Measurements from ENCODE around the gene RBM23. TPM values are rescaled to one million over a fixed set of nuclear protein-coding genes. Genes with fewer than 3 reads are reported as not detected.

RBM23 gene
- total and polyA plus RNA-seq, 2 donors (not counting 3 experiments of a cell fraction or from before 2014, with no cell fraction given), result 67.7 to 68.9 TPM

DNA sequence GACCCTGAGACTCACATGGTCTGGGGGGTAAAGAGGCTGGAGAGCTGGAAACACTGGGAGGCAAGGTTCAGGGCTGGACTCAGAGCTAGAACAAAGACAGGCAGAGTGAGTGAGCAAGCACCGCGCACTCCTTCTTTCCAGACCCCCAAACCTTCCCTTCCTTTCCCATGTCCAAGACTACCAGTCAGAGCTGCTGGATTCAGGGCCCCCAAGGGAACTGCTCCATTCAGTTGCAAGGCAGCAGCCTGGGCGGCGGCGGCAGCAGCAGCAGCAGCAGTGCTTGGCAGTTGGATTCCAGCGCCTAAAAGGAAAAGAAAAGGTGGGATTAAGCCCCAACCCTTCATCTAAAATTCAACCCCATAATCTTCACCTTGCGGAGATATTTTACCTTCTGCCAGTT, 17.1 kb downstream of the RBM23 start:
- POLR2A ChIA-PET, result interaction anchor here (0.7 to 0.9 kb wide), 2 partner anchors 17 to 142 kb away, joined by 3 to 7 read pairs; partner anchors contain the start of gene RBM23

More for the DNA sequence above, 17.1 kb downstream of the RBM23 start:
- Histone ChIP-seq H3K79me2 (ENCODE audit: control insufficient read depth, insufficient read depth, low read length) (no peaks in the 10 kb centered on the region), H3K9ac (replicated peaks; ENCODE audit: extremely low read depth, insufficient read depth, low read length) (no peak overlapping the region), H3K9me1 (replicated peaks; ENCODE audit: control insufficient read depth, extremely low read depth, insufficient read depth, low read length) (no peaks in the 10 kb centered on the region), H3K4me1 (ENCODE audit: control insufficient read depth, extremely low read depth, insufficient read depth, low read length) (no peaks in the 10 kb centered on the region), H3K36me3 (ENCODE audit: control insufficient read depth in 2 of 2, extremely low read depth in 1 of 2, insufficient read depth in 2 of 2, low read length in 2 of 2) (peaks cover 32 to 39% of the 10 kb centered on the region in 2 experiments), H2AFZ (ENCODE audit: low read depth, low read length) (no peak overlapping the region), H3K4me3 (replicated peaks in 1 of 3; ENCODE audit: insufficient read depth in 1 of 3, low read depth in 1 of 3, low read length in 3 of 3) (no peak overlapping the region), H4K20me1 (replicated peaks; ENCODE audit: control insufficient read depth, extremely low read depth, insufficient read depth, low read length) (no peaks in the 10 kb centered on the region), H3K9me3 (replicated peaks; ENCODE audit: control insufficient read depth, insufficient read depth, low read length) (no peaks in the 10 kb centered on the region), H3K27me3 (ENCODE audit: control insufficient read depth in 2 of 2, insufficient read depth in 2 of 2, low read length in 2 of 2) (no peaks in the 10 kb centered on the region), H3K27ac (ENCODE audit: insufficient read depth, low read depth, low read length) (no peak overlapping the region), H3K4me2 (ENCODE audit: insufficient read depth, low read length) (no peak overlapping the region)
- TF ChIP-seq, protein P1, sequence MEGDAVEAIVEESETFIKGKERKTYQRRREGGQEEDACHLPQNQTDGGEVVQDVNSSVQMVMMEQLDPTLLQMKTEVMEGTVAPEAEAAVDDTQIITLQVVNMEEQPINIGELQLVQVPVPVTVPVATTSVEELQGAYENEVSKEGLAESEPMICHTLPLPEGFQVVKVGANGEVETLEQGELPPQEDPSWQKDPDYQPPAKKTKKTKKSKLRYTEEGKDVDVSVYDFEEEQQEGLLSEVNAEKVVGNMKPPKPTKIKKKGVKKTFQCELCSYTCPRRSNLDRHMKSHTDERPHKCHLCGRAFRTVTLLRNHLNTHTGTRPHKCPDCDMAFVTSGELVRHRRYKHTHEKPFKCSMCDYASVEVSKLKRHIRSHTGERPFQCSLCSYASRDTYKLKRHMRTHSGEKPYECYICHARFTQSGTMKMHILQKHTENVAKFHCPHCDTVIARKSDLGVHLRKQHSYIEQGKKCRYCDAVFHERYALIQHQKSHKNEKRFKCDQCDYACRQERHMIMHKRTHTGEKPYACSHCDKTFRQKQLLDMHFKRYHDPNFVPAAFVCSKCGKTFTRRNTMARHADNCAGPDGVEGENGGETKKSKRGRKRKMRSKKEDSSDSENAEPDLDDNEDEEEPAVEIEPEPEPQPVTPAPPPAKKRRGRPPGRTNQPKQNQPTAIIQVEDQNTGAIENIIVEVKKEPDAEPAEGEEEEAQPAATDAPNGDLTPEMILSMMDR (IDR thresholded peaks at IDR 0.05; ENCODE audit: extremely low read depth in 1 of 2, insufficient read depth in 1 of 2, low read depth in 1 of 2, low read length in 2 of 2), result no peak
- TF ChIP-seq FOS (IDR thresholded peaks at IDR 0.05; ENCODE audit: borderline replicate concordance, insufficient read depth, low read length) (no peak), JUN (IDR thresholded peaks at IDR 0.05; ENCODE audit: borderline replicate concordance, insufficient read depth, insufficient read length, low read depth) (no peak), EZH2 (IDR thresholded peaks at IDR 0.05; ENCODE audit: borderline replicate concordance, low read depth, low read length, severe bottlenecking) (no peak), GATA2 (IDR thresholded peaks at IDR 0.05; ENCODE audit: insufficient read depth, insufficient read length, low read depth, low read length) (no peak), POLR2A (IDR thresholded peaks at IDR 0.05; ENCODE audit: low read depth, low read length) (no peak), POLR2AphosphoS5 (IDR thresholded peaks at IDR 0.05; ENCODE audit: insufficient read depth, low read depth, low read length) (no peak), MYC (IDR thresholded peaks at IDR 0.05; ENCODE audit: low read depth, low read length) (no peak)
- TF ChIP-seq, protein P2, sequence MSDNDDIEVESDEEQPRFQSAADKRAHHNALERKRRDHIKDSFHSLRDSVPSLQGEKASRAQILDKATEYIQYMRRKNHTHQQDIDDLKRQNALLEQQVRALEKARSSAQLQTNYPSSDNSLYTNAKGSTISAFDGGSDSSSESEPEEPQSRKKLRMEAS (IDR thresholded peaks at IDR 0.05; ENCODE audit: insufficient read depth, insufficient read length), result no peak
- DNase-seq (ENCODE audit: low read depth, low spot score) (no peak), FAIRE-seq (no peak)
- BruUV-seq (replicated peaks), result no TSS peak
- dilution Hi-C loops (cut with MboI; ENCODE audit: extremely low pct_ligation_motif_present, low sequenced_read_pairs), result no loop called here
- intact Hi-C loops (cut with micrococcal nuclease), result loop anchor here (2.0 kb wide), 1 partner anchor 125 kb away; no protein-coding TSS in a partner anchor
- CTCF ChIA-PET, result interaction anchor here (0.7 to 9.7 kb wide), 10 partner anchors 13 to 345 kb away, joined by 3 to 80 read pairs (median 4); partner anchors contain the start of genes LRP10, MMP14 and REM2

Measured in endothelial cell of umbilical vein (primary cell).